ENCODE data around the gene MLX. TPM values are rescaled to one million over a fixed set of nuclear protein-coding genes. Genes with fewer than 3 reads are reported as not detected.

MLX gene
- total and polyA plus RNA-seq, 10 of the 15 experiments (the other 5 are each of a cell fraction or from before 2014, with no cell fraction given) = 34.4 to 65.0 (median 44.4) TPM

DNA sequence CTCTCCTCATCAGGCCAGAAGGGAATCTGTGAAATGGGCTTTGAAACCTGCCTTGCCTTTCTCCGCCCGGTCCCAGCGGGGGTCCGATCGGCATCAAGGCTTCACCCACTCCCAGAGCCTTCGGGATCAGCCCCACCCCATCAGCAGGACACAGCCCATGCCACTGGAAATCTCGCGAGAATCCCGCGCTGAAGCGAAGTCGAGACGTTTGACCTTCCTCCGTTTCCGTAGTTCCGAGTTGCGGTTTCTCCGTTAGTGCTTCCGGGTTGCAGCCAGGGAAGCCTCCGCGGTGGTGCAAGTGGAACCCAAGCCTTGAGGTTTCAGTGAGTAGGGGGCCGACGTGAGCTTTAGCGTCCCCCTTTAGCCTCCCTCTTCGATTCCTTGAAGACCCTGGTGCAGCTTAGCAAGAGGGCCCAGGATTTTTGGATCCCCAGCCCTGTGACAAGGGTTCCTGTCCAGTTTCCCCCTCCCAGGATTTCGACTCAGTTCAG is 5.0 kb upstream of the MLX start, which contains the start of gene COASY (continued):
- TF ChIP-seq KLF5 (IDR thresholded peaks at IDR 0.05; ENCODE audit: partially characterized antibody) (no peak), ZBED1 (IDR thresholded peaks at IDR 0.05; ENCODE audit: borderline replicate concordance) (peak; percentile 58; the same call in 1 of the 2 replicates), SIN3A (IDR thresholded peaks at IDR 0.05; ENCODE audit: low read depth, low read length) (peak; percentile 54; the same call in 1 of the 2 replicates), NFIC (IDR thresholded peaks at IDR 0.05; ENCODE audit: low read depth, low read length) (peak; percentile 52; the same call in 1 of the 2 replicates), YY1 (IDR thresholded peaks at IDR 0.05; ENCODE audit: low read depth, low read length) (peak; percentile 71), RUNX3 (IDR thresholded peaks at IDR 0.05; ENCODE audit: low read length) (peak; percentile 99), EED (IDR thresholded peaks at IDR 0.05; ENCODE audit: low read depth) (peak; percentile 66), STAT3 (IDR thresholded peaks at IDR 0.05; ENCODE audit: low read depth, low read length) (no peak), MXI1 (IDR thresholded peaks at IDR 0.05; ENCODE audit: low read depth, low read length) (peak; percentile 80), CBX5 (IDR thresholded peaks at IDR 0.05; ENCODE audit: low read depth) (no peak), EP300 (IDR thresholded peaks at IDR 0.05; ENCODE audit: borderline replicate concordance in 1 of 2, control insufficient read depth in 1 of 2, low read depth in 2 of 2, low read length in 2 of 2) (no peak), ZNF217 (IDR thresholded peaks at IDR 0.05) (peak; percentile 59; the same call in 1 of the 2 replicates), SP1 (IDR thresholded peaks at IDR 0.05; ENCODE audit: low read depth, low read length) (peak; percentile 74), EZH2 (IDR thresholded peaks at IDR 0.05; ENCODE audit: borderline replicate concordance, control insufficient read depth, low read depth, low read length) (no peak), MEF2A (IDR thresholded peaks at IDR 0.05; ENCODE audit: insufficient read depth, low read depth, low read length) (0 out of 2 replicates have a peak, but pooled peaks have one; percentile 46), POU2F2 (IDR thresholded peaks at IDR 0.05; ENCODE audit: borderline replicate concordance, low read depth, low read length) (peak; percentile 66; the same call in 1 of the 3 replicates), ZZZ3 (IDR thresholded peaks at IDR 0.05; ENCODE audit: control insufficient read depth, insufficient read length, low read depth) (no peak), POLR2AphosphoS5 (IDR thresholded peaks at IDR 0.05; ENCODE audit: low read length) (peak; percentile 90), CREM (IDR thresholded peaks at IDR 0.05; ENCODE audit: low read depth) (peak; percentile 63), KAT2A (conservative IDR thresholded peaks at IDR 0.05; ENCODE audit: control insufficient read depth, low read depth, low read length) (no peak)
- TF ChIP-seq, protein P1, sequence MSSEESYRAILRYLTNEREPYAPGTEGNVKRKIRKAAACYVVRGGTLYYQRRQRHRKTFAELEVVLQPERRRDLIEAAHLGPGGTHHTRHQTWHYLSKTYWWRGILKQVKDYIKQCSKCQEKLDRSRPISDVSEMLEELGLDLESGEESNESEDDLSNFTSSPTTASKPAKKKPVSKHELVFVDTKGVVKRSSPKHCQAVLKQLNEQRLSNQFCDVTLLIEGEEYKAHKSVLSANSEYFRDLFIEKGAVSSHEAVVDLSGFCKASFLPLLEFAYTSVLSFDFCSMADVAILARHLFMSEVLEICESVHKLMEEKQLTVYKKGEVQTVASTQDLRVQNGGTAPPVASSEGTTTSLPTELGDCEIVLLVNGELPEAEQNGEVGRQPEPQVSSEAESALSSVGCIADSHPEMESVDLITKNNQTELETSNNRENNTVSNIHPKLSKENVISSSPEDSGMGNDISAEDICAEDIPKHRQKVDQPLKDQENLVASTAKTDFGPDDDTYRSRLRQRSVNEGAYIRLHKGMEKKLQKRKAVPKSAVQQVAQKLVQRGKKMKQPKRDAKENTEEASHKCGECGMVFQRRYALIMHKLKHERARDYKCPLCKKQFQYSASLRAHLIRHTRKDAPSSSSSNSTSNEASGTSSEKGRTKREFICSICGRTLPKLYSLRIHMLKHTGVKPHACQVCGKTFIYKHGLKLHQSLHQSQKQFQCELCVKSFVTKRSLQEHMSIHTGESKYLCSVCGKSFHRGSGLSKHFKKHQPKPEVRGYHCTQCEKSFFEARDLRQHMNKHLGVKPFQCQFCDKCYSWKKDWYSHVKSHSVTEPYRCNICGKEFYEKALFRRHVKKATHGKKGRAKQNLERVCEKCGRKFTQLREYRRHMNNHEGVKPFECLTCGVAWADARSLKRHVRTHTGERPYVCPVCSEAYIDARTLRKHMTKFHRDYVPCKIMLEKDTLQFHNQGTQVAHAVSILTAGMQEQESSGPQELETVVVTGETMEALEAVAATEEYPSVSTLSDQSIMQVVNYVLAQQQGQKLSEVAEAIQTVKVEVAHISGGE (CRISPR knock-in tag; IDR thresholded peaks at IDR 0.05) = no peak
- TF ChIP-seq, protein P2, sequence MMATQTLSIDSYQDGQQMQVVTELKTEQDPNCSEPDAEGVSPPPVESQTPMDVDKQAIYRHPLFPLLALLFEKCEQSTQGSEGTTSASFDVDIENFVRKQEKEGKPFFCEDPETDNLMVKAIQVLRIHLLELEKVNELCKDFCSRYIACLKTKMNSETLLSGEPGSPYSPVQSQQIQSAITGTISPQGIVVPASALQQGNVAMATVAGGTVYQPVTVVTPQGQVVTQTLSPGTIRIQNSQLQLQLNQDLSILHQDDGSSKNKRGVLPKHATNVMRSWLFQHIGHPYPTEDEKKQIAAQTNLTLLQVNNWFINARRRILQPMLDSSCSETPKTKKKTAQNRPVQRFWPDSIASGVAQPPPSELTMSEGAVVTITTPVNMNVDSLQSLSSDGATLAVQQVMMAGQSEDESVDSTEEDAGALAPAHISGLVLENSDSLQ (IDR thresholded peaks at IDR 0.05) = peak; percentile 46; the same call in 1 of the 2 replicates
- TF ChIP-seq, protein P3, sequence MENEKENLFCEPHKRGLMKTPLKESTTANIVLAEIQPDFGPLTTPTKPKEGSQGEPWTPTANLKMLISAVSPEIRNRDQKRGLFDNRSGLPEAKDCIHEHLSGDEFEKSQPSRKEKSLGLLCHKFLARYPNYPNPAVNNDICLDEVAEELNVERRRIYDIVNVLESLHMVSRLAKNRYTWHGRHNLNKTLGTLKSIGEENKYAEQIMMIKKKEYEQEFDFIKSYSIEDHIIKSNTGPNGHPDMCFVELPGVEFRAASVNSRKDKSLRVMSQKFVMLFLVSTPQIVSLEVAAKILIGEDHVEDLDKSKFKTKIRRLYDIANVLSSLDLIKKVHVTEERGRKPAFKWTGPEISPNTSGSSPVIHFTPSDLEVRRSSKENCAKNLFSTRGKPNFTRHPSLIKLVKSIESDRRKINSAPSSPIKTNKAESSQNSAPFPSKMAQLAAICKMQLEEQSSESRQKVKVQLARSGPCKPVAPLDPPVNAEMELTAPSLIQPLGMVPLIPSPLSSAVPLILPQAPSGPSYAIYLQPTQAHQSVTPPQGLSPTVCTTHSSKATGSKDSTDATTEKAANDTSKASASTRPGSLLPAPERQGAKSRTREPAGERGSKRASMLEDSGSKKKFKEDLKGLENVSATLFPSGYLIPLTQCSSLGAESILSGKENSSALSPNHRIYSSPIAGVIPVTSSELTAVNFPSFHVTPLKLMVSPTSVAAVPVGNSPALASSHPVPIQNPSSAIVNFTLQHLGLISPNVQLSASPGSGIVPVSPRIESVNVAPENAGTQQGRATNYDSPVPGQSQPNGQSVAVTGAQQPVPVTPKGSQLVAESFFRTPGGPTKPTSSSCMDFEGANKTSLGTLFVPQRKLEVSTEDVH (IDR thresholded peaks at IDR 0.05; ENCODE audit: low read depth, partially characterized antibody) = peak; percentile 78
